ENCODE data around the gene NCAPD2.
A peak's percentile ranks its signal among the peaks of the same experiment; 100 is the strongest.
"Not testable (repeated sequence)": the region's sequence is repeated elsewhere in the genome, so short reads cannot be mapped to it uniquely, and the experiment has no call there.

NCAPD2 gene

DNA sequence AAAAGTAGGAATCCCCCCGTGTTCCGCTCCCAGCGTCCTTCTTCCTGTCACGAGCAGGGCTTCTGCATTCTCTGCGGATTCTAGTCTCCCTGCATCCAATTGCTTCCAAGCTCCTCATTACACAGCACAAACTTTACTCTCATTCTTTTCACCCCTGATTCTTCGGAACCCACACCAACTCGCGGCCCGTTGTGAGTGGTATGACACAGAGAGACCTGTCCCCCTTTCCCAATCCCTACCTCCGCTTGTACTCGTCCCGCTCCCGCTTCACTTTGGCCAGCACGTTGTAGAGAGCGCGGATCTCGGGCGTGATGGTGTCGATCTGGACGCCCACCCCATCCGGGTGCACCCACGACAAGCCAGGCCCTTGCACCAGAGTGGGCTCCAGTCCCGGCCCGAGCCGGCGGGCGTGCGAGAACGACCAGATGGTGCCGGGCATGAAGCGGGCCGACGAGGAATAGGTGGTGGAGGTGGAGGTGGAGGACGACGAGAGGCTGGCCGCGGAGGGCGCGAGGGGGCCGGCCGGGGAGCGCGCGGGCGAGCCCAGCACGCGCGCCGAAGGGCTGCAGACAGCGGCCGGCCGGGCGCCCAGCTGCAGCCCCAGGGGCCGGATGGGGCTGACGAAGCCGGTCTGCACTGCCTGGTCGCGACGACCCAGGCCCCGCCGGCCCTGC lies 61.3 kb downstream of the NCAPD2 start:
- TF ChIP-seq, protein P1, sequence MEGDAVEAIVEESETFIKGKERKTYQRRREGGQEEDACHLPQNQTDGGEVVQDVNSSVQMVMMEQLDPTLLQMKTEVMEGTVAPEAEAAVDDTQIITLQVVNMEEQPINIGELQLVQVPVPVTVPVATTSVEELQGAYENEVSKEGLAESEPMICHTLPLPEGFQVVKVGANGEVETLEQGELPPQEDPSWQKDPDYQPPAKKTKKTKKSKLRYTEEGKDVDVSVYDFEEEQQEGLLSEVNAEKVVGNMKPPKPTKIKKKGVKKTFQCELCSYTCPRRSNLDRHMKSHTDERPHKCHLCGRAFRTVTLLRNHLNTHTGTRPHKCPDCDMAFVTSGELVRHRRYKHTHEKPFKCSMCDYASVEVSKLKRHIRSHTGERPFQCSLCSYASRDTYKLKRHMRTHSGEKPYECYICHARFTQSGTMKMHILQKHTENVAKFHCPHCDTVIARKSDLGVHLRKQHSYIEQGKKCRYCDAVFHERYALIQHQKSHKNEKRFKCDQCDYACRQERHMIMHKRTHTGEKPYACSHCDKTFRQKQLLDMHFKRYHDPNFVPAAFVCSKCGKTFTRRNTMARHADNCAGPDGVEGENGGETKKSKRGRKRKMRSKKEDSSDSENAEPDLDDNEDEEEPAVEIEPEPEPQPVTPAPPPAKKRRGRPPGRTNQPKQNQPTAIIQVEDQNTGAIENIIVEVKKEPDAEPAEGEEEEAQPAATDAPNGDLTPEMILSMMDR (IDR thresholded peaks at IDR 0.05; ENCODE audit: low read depth, low read length) = no peak
- Histone ChIP-seq H3K36me3 (peaks cover 64% of the 10 kb centered on the region), H3K4me3 (ENCODE audit: low read depth, low read length) (peak overlapping the region; percentile 94), H3K27me3 (ENCODE audit: insufficient read depth, low read depth, severe bottlenecking) (no peaks in the 10 kb centered on the region), H3K27ac (peak overlapping the region; percentile 65), H3K9me3 (ENCODE audit: severe bottlenecking) (no peaks in the 10 kb centered on the region)
- DNase-seq = no peak

DNA sequence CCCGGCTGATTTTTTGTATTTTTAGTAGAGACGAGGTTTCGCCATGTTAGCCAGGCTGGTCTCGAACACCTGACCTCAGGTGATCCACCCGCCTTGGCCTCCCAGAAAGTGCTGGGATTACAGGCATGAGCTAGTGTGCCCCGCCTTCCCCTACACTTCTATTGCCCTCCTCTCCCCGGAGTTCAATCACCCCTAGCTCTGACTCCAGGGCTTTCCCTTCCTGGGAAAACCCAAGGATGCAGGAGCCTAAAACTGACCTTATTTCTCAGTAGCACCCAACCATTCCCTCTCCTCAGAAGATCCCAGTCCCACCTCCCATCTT lies 62.6 kb downstream of the NCAPD2 start:
- not testable (repeated sequence) for H3K4me3 ChIP-seq (ENCODE audit: low read depth, low read length); H3K27ac ChIP-seq; H3K9me3 ChIP-seq (ENCODE audit: severe bottlenecking); DNase-seq; H3K27me3 ChIP-seq (ENCODE audit: insufficient read depth, low read depth, severe bottlenecking)
- peaks cover 67% of the 10 kb centered on the region for H3K36me3 ChIP-seq

DNA sequence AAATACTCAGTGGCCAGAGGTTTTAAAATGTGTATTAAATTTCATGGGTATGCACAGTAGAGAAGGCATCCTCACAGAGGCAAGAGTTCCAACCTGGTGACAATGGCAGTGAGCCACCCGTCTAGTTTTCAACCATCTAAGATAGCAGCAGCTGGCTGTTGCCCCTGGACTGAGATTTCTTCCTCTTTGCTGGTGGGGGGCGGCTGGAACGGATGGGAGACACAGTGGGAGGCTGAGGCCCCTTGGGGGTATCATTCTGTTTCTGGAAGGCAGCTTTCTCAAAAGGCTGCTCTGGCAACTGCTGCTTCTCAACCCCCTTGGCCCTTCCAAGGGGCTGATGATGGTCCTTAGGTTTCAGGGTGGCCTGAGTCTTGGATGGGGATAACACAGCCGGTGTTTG lies 63.0 kb downstream of the NCAPD2 start:
- Histone ChIP-seq H3K27me3 (ENCODE audit: insufficient read depth, low read depth, severe bottlenecking) (no peaks in the 10 kb centered on the region), H3K4me3 (ENCODE audit: low read depth, low read length) (no peak overlapping the region), H3K9me3 (ENCODE audit: severe bottlenecking) (no peaks in the 10 kb centered on the region), H3K36me3 (peaks cover 67% of the 10 kb centered on the region), H3K27ac (no peak overlapping the region)
- no peak for DNase-seq
- TF ChIP-seq, protein P1 (IDR thresholded peaks at IDR 0.05; ENCODE audit: low read depth, low read length) = no peak

DNA sequence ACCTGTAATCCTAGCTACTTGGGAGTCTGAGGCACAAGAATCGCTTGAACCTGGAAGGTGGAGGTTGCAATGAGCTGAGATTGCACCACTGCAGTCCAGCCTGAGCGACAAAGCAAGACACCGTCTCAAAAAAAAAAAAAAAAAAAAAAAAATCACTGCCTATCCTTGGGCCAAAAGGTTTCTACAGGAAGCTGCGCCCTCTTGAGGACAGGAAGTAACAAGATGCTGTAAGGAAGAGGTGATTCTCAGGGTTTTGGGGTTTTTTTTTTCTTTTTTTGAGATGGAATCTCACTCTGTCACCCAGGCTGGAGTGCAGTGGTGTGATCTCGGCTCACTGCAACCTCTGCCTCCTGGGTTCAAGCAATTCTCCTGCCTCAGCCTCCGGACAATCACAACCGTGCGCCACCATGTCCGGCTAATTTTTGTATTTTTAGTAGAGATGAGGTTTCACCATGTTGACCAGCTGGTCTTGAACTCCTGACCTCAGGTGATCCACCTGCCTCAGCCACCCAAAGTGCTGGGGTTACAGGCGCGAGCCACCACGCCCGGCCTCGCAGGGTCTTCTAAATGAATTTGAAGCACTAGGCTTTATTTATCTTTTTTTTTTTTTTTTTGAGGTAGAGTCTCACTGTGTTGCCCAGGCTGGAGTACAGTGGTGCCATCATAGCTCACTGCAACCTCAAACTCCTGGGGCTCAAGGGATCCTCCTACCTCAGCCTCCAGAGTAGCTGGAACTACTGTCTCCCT lies 64.3 kb downstream of the NCAPD2 start:
- H3K9me3 ChIP-seq (ENCODE audit: severe bottlenecking); H3K4me3 ChIP-seq (ENCODE audit: low read depth, low read length); H3K27me3 ChIP-seq (ENCODE audit: insufficient read depth, low read depth, severe bottlenecking): not testable (repeated sequence)
- TF ChIP-seq, protein P1 (IDR thresholded peaks at IDR 0.05; ENCODE audit: low read depth, low read length) = peak; percentile 31; the same call in 1 of the 2 replicates
- H3K27ac ChIP-seq = peak overlapping the region; percentile 26; the same call in 1 of the 2 replicates
- peak; percentile 41 for DNase-seq
- peaks cover 68% of the 10 kb centered on the region for H3K36me3 ChIP-seq

DNA sequence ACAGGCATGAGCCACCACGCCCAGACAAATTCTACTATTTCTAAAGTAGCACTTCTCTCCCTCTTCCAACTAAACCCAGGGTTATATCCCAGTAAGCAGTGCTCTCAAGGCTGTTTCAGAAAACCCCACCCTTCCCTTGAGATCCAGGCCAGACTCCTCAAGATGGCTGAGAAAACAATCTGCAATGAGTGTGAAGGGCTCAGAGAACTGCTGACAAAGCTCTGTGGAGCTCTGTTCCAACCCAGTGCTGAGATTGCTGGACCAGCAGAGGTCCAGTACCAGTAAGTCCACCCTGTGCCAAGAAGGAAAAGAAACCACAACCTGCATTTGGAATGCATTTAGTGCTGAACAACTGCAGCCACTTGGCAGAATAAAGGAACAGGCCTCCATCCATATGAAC lies 65.6 kb downstream of the NCAPD2 start:
- Histone ChIP-seq H3K27me3 (ENCODE audit: insufficient read depth, low read depth, severe bottlenecking) (no peaks in the 10 kb centered on the region), H3K9me3 (ENCODE audit: severe bottlenecking) (no peaks in the 10 kb centered on the region), H3K4me3 (ENCODE audit: low read depth, low read length) (no peak overlapping the region), H3K27ac (no peak overlapping the region), H3K36me3 (peaks cover 73% of the 10 kb centered on the region)
- no peak for DNase-seq
- TF ChIP-seq, protein P1 (IDR thresholded peaks at IDR 0.05; ENCODE audit: low read depth, low read length) = no peak

DNA sequence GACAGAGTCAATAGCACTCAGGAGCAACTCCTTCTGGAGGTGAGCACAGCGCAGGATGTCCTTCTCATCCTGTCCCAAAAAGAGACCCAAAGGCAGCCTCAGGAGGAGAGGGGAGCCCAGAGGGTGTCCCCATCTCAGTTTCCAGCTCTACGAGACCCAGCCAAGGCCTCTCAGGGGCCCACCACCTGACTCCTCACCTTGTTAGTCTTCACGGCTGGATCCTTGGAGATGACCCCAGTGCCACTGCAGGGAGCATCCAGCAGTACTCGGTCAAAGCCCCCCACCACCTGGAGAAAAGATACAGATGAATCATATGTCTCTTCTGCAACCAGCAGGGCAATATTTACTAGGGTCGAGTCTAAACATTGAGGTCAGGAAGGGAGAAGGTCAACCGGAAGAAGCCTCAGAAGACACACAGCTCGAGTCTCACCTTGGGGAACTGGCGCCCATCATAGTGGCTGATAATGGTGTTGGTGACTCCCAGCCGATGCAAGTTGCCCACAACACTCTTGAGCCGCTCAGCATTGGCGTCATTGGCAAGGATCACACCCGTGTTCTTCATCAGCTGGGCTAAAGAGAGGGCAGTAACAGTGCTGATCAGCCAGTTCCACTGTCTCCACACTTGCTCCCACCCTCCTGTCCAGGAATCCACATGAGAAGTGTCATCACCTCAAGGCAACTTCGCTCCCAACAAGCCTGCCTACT lies 66.8 kb downstream of the NCAPD2 start:
- no peaks in the 10 kb centered on the region for H3K27me3 ChIP-seq (ENCODE audit: insufficient read depth, low read depth, severe bottlenecking)
- TF ChIP-seq, protein P1 (IDR thresholded peaks at IDR 0.05; ENCODE audit: low read depth, low read length) = no peak
- no peak overlapping the region for H3K27ac ChIP-seq
- no peak overlapping the region for H3K4me3 ChIP-seq (ENCODE audit: low read depth, low read length)
- no peak for DNase-seq
- H3K36me3 ChIP-seq = peaks cover 84% of the 10 kb centered on the region
- no peaks in the 10 kb centered on the region for H3K9me3 ChIP-seq (ENCODE audit: severe bottlenecking)

Measured in WERI-Rb-1 (cell line).